ENCODE results near the gene BNC2.

BNC2 gene

DNA sequence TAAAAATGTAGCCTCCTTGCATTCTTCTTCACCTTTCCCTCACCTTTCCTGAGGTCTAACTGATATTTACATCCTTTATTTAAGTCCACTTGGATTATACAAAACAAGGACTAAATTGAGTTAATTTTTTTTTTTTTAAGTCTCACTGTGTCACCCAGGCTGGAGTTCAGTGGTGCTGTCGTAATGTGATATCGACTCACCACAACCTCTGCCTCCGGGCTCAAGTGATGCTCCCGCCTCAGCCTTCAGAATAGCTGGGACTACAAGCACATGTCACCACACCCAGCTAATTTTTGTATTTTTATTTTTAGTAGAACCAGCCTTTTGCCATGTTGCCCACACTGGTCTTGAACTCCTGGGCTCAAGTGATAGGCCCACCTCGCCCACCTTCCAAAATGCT is 195.3 kb downstream of the BNC2 start:
- Histone ChIP-seq H3F3A (ENCODE audit: insufficient read depth, low read length) (no peaks in the 10 kb centered on the region), H3K27me3 (replicated peaks; ENCODE audit: insufficient read depth, low read length) (no peaks in the 10 kb centered on the region), H3K9me3 (replicated peaks; ENCODE audit: insufficient read depth, low read length) (no peaks in the 10 kb centered on the region), H3K79me2 (ENCODE audit: low read length) (no peaks in the 10 kb centered on the region), H4K20me1 (ENCODE audit: insufficient read depth, low read length) (no peaks in the 10 kb centered on the region), H3K4me2 (ENCODE audit: low read depth, low read length) (no peak overlapping the region), H3K4me1 (ENCODE audit: low read length) (no peaks in the 10 kb centered on the region), H3K4me3 (ENCODE audit: low read length) (no peak overlapping the region), H2AFZ (ENCODE audit: low read length) (no peak overlapping the region), H3K9ac (ENCODE audit: low read length) (no peak overlapping the region), H3K9me2 (replicated peaks; ENCODE audit: insufficient read depth, low read length) (no peaks in the 10 kb centered on the region), H3K36me3 (replicated peaks; ENCODE audit: insufficient read depth, low read length) (no peaks in the 10 kb centered on the region), H3K27ac (ENCODE audit: low read length) (no peak overlapping the region)
- DNase-seq = no peak
- TF ChIP-seq CTCF (IDR thresholded peaks at IDR 0.05; ENCODE audit: low read length) (no peak), EZH2 (optimal IDR thresholded peaks at IDR 0.05; ENCODE audit: low read depth, low read length) (no peak), EZH2phosphoT487 (IDR thresholded peaks at IDR 0.05; ENCODE audit: low read length) (no peak)

DNA sequence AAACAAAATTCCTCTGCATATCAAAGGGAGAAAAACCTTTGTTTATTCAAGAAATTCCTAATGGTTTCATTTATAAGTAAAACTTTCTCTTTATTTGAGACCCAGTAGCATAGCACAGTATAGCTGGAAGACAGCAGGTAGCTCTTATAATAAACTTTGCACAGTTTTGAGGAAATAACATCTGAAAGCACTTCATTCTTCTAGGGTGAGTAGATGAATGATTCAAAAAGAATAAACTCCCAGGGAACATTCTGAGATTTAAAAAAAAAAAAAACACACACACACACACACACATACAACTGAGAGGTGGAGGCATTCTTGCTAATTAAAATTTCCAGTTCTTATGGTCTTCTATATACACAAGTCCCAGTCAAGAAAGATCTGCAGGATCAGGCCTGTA is 197.3 kb downstream of the BNC2 start:
- no peak for DNase-seq
- Histone ChIP-seq H3K9ac (ENCODE audit: low read length) (no peak overlapping the region), H3K27me3 (replicated peaks; ENCODE audit: insufficient read depth, low read length) (no peaks in the 10 kb centered on the region), H3K79me2 (ENCODE audit: low read length) (no peaks in the 10 kb centered on the region), H3K36me3 (replicated peaks; ENCODE audit: insufficient read depth, low read length) (no peaks in the 10 kb centered on the region), H3K4me1 (ENCODE audit: low read length) (no peaks in the 10 kb centered on the region), H4K20me1 (ENCODE audit: insufficient read depth, low read length) (no peaks in the 10 kb centered on the region), H3K4me2 (ENCODE audit: low read depth, low read length) (no peak overlapping the region), H3K9me2 (replicated peaks; ENCODE audit: insufficient read depth, low read length) (no peaks in the 10 kb centered on the region), H2AFZ (ENCODE audit: low read length) (no peak overlapping the region), H3K9me3 (replicated peaks; ENCODE audit: insufficient read depth, low read length) (no peaks in the 10 kb centered on the region), H3F3A (ENCODE audit: insufficient read depth, low read length) (no peaks in the 10 kb centered on the region), H3K27ac (ENCODE audit: low read length) (no peak overlapping the region), H3K4me3 (ENCODE audit: low read length) (no peak overlapping the region)
- TF ChIP-seq CTCF (IDR thresholded peaks at IDR 0.05; ENCODE audit: low read length) (no peak), EZH2phosphoT487 (IDR thresholded peaks at IDR 0.05; ENCODE audit: low read length) (no peak), EZH2 (optimal IDR thresholded peaks at IDR 0.05; ENCODE audit: low read depth, low read length) (no peak)

- no peaks in the 10 kb centered on the region for H3K79me2 ChIP-seq (ENCODE audit: low read length)
- no peak overlapping the region for H3K4me2 ChIP-seq (ENCODE audit: low read depth, low read length)
These were observed 198.0 kb downstream of the BNC2 start for GRCh38 chr9:16672501-16672900.

More at GRCh38 chr9:16672501-16672900, 198.0 kb downstream of the BNC2 start:
- no peak overlapping the region for H3K9ac ChIP-seq (ENCODE audit: low read length)
- no peak for DNase-seq
- H3K4me1 ChIP-seq (ENCODE audit: low read length) = no peaks in the 10 kb centered on the region
- H3K27me3 ChIP-seq (replicated peaks; ENCODE audit: insufficient read depth, low read length) = no peaks in the 10 kb centered on the region
- H3K27ac ChIP-seq (ENCODE audit: low read length) = no peak overlapping the region
- no peaks in the 10 kb centered on the region for H4K20me1 ChIP-seq (ENCODE audit: insufficient read depth, low read length)
- no peak overlapping the region for H3K4me3 ChIP-seq (ENCODE audit: low read length)
- TF ChIP-seq CTCF (IDR thresholded peaks at IDR 0.05; ENCODE audit: low read length) = no peak
- no peak for TF ChIP-seq EZH2phosphoT487 (IDR thresholded peaks at IDR 0.05; ENCODE audit: low read length)
- TF ChIP-seq EZH2 (optimal IDR thresholded peaks at IDR 0.05; ENCODE audit: low read depth, low read length) = no peak
- no peaks in the 10 kb centered on the region for H3F3A ChIP-seq (ENCODE audit: insufficient read depth, low read length)
- no peaks in the 10 kb centered on the region for H3K36me3 ChIP-seq (replicated peaks; ENCODE audit: insufficient read depth, low read length)
- H3K9me3 ChIP-seq (replicated peaks; ENCODE audit: insufficient read depth, low read length) = no peaks in the 10 kb centered on the region
- H2AFZ ChIP-seq (ENCODE audit: low read length) = no peak overlapping the region
- no peaks in the 10 kb centered on the region for H3K9me2 ChIP-seq (replicated peaks; ENCODE audit: insufficient read depth, low read length)

Data from MM.1S (cell line).